Ramos (cell line): ENCODE measurements around the gene GRB10.

Source experiments
- in situ Hi-C: fragments of 300-500 bp; cut with MboI; formaldehyde crosslinking; loops from one replicate; pipeline ENCODE4 v1.14.3; 2022; ENCODE audit warnings: low sequenced_read_pairs; ENCODE audit not compliant: unreplicated experiment

GRB10 gene

DNA sequence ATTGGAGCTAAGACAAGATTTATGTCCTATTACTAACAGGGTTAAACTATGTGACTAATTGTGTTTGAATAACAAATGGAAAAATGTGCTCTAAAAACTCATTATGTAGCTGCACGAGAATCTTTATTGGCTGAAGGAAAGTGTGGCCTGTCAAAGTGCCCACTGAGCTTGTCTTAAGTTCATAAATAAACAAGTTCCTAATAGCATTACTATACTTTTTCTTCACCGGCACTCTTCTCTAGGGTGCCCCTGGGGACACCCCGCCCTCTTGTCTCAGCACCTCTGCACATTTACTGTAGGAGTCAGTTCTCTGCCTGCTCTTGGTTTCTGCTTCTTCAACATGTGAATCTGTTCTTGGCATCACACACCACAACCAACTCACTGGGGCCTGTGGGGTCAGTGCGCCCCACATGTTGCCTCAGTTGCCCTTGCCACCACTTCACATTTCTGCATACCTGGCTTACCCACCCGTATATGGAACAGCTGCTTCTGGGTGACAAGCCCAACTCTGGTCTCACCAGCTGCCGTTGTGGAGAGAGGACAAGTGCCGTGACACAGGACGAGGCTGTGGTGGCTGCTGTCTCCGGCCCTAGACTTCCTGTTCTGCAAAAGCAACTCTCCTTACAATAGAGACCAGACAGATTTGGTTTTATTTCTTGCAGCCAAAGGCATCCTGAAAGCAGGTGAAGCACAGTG lies 121.2 kb downstream of the GRB10 start:
- in situ Hi-C loops, result loop anchor here (25.0 kb wide), 1 partner anchor 549 kb away; no protein-coding TSS in a partner anchor

DNA sequence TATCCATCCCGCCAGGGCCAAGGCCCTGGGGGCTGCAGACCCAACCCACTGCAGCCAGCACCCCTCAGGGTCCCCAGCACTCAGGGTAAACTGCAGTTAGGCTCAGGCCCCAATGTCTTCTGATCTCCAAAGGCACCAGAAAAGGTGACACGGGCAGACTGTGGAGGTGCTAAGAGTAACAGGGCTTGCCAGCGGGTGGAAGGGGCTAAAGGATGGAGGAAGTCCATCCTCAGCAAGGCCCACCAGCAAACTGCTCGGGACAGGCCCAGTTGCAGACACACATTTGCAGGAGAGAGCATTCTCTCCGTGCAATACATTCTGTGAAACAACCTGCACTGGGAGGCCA lies 121.9 kb downstream of the GRB10 start:
- in situ Hi-C loops, result loop anchor here (25.0 kb wide), 1 partner anchor 549 kb away; no protein-coding TSS in a partner anchor

- in situ Hi-C loops, result loop anchor here (25.0 kb wide), 1 partner anchor 548 kb away; no protein-coding TSS in a partner anchor
Observed at GRCh38 chr7:50660040-50660829, 122.5 kb downstream of the GRB10 start.

- in situ Hi-C loops, result loop anchor here (25.0 kb wide), 1 partner anchor 547 kb away; no protein-coding TSS in a partner anchor
Observed at GRCh38 chr7:50659329-50659965, 123.2 kb downstream of the GRB10 start.

DNA sequence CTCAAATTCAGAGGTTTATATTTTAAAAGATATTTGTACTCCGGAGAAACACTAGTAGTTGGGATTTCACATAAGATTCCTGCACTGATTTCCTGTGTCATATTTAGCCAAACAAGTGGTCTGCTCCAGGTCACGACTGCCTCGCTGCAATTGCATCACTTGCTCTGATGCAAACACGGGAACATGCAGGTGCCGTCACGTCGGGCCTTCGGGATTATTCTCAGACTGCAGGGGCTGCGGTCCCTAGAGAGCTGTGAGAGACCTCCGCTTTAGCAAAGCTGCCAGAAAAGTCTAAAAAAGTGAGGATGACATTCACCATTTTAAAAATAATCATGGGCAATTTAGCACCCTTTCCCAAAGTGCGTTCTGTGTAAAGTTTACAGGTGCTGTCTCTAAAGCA lies 124.0 kb downstream of the GRB10 start:
- in situ Hi-C loops, result loop anchor here (25.0 kb wide), 1 partner anchor 546 kb away; no protein-coding TSS in a partner anchor

DNA sequence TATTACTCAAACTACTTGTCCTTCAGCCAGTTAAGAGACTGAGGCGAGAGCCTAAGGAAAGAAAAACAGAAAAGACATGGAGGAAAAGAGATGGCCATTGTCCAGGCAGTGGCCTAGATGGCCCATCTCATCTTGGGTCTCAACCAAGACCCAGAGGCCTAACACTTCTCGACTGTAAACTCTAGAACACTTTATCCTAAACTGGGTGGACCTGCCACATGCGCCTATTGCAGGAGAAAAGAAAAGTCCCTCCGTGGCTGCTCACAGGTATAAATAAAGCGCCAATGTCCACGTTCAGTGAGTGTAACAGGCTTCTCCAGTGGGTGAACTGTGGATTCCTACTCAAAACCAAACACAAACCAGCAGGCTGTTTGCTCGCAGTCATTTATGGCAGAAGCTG lies 124.8 kb downstream of the GRB10 start:
- in situ Hi-C loops, result loop anchor here (25.0 kb wide), 1 partner anchor 546 kb away; no protein-coding TSS in a partner anchor

- in situ Hi-C loops, result loop anchor here (25.0 kb wide), 1 partner anchor 545 kb away; no protein-coding TSS in a partner anchor
Observed at GRCh38 chr7:50657341-50657873, 125.3 kb downstream of the GRB10 start.

GRCh38 chr7:50656141-50656895 lies 126.4 kb downstream of the GRB10 start:
- in situ Hi-C loops, result loop anchor here (25.0 kb wide), 1 partner anchor 544 kb away; no protein-coding TSS in a partner anchor

GRCh38 chr7:50655490-50655889 lies 127.2 kb downstream of the GRB10 start:
- in situ Hi-C loops, result loop anchor here (25.0 kb wide), 1 partner anchor 543 kb away; no protein-coding TSS in a partner anchor

DNA sequence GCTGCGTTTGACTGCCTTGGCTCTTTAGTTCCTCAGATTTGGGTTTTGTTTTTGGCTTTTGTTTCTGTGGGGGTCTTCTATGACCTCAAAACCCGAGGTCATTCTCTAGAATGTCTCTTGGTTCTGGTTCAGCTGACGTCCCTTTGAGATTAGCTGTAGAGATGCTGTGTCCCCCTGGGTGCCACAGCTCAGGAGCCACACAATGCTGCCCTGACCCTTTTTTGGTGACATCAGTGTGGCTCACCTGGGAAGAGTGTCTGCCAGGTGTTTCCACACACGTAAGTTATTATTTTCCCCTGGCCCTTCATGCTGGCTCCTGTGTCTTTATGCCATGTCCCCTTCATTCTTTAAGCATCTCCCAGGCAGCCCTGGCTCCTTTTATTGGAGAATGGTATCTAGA lies 127.7 kb downstream of the GRB10 start:
- in situ Hi-C loops, result loop anchor here (25.0 kb wide), 1 partner anchor 543 kb away; no protein-coding TSS in a partner anchor

- in situ Hi-C loops, result loop anchor here (25.0 kb wide), 1 partner anchor 542 kb away; no protein-coding TSS in a partner anchor
Observed at GRCh38 chr7:50653981-50654425, 128.7 kb downstream of the GRB10 start.

- in situ Hi-C loops, result loop anchor here (25.0 kb wide), 1 partner anchor 541 kb away; no protein-coding TSS in a partner anchor
Observed at GRCh38 chr7:50653126-50653864, 129.4 kb downstream of the GRB10 start.

DNA sequence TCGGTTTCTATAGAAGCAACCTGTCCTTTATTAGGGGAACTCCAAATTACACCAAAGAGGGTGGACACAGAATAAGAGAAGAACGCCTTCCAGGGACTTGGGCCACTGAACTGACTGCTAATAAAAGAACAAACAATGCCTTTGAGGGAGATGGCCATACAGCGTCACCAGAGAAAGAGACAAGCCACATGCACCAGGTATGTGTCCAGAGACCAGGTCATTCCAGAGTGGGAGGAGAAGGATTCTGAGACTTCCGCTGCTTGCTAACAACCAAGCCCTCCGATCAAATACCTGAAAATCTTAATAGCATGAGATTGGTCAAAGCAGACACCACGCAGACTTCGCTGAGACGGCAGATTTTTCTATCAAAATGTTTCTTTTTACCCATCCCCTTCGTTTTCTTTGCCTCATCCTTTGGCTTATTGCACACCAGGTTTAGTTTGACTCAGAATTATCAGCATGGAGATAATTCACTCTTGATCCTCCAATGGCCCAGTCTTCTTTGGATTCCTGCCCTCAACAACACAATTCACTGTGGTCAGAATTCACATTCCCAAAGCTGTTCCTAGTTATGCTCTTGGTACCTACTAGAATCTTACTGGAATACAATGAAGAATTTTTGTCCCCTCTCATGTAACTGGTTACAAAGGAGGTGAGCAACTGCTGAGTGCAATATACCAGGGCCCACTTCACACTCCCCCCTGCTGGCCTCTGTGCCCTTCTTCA lies 130.1 kb downstream of the GRB10 start:
- in situ Hi-C loops, result loop anchor here (25.0 kb wide), 1 partner anchor 540 kb away; no protein-coding TSS in a partner anchor

DNA sequence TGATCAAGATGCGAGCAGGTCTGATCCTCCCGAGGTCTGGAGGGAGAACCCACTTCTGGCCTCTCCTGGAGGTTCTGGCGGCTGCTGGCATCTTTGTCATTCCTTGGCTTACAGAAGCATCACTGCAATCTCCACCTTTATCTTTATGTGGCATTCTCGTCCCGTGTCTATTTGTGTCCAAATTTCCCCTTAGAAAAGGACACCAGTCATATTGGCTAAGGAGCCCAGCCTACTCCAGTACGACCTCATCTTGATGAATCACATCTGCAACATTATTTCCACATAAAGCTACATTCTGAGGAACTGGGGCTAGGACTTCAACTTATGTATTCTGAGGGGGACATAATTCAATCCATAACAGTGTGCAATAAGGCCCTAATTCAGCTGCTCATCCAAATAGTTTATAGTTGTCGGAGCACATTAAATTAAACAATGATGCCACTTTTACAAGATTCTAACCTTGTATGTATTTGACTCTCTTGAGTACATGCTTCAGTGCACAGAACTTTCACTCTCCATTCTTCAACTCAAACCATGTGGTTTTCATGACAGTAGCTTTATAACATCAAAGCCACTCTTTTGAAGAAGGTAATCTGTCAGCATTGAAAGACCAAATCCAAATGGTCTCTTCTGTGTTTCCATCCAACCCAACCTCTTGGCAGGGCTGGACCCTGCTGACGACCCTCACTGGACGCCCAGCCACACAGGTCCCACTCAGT lies 131.3 kb downstream of the GRB10 start:
- in situ Hi-C loops, result loop anchor here (25.0 kb wide), 1 partner anchor 539 kb away; no protein-coding TSS in a partner anchor

DNA sequence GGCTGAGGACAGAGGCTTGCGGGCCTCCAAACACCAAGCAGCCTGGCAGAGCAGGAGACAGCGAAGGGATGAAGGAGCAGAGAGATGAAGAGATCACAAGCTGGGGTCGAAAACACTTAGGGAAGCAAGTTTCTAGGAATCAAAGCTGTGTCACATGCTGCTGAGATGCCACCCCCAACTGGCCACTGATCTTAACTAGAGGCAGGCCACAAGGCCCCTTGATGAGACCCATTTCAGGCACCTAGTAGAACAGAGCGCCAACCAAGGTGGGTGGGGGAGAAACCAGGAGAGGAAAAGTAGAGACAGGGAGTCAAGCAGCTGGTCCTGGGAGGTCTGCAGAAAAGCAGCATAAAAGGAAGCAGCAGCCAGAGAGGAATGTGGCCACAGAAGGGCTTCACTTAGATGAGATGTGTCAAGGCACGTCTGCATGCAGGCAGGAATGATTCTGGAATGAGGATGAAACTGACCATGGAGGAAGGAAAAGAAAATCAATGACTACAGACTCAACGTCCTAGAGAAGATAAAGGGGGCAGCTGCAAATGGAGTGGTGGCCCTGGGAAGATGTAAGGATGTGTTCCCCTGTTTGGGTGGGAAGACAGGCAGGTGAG lies 132.5 kb downstream of the GRB10 start:
- in situ Hi-C loops, result loop anchor here (25.0 kb wide), 1 partner anchor 538 kb away; no protein-coding TSS in a partner anchor

DNA sequence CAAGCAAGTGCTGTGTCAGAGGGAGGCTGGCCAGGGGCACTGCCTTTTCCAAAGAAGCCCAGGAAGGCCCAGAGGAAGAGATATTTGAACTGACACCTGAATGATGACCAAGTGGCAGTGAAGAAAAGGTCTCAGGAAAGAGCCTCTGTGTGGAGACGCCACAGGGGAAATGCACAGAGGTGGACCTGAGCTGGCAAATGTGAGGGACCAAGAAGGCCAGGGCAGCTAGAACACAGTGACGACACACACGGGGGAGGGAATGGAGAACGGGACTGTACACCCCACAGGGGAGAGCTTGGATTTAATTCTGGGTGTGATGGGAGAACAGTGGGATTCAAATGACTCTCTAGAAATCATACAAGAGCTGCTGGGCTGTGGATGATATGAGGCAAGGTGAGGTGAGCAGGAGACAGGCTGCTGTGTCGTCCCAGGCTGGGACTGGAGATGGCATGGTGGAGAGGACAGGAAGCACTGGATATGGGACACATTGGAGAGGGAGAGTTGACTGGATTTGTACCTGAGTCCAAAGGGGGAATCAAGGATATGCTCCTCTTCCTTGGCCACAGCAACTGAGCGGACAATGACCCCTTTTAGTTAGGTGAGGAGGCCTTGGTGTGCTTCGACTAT lies 133.3 kb downstream of the GRB10 start:
- in situ Hi-C loops, result no loop called here
